GM12878 (cell line): ENCODE data around the gene PCDH15. TPM values are rescaled to one million over a fixed set of nuclear protein-coding genes. Genes with fewer than 3 reads are reported as not detected.

Experiments
- BRCA1 ChIP-seq: IDR thresholded peaks from 2 replicates; pipeline ENCODE4 v1.6.1; 2011; ENCODE audit warnings: low read depth, low read length, improper control_type of control experiment
- CBX3 ChIP-seq: fragments of 200-600 bp; sonication (generic); IDR thresholded peaks from 2 replicates; pipeline ENCODE4 v1.6.1; 2016; ENCODE audit warnings: low read depth, borderline replicate concordance
- CHD1 ChIP-seq: IDR thresholded peaks from 2 replicates; pipeline ENCODE4 v1.6.1; 2012; ENCODE audit warnings: low read depth, low read length, improper control_type of control experiment
- E2F8 ChIP-seq: fragments of 450-650 bp; IDR thresholded peaks from 2 replicates; pipeline ENCODE4 v1.6.1; 2018; ENCODE audit warnings: mild to moderate bottlenecking, low read depth, moderate library complexity; ENCODE audit not compliant: partially characterized antibody
- ETV6 ChIP-seq, 2 experiments: fragments of 450-650 bp in 1 of 2; IDR thresholded peaks in 1 of 2; conservative IDR thresholded peaks in 1 of 2; 2 replicates each; pipeline ENCODE4 v1.6.1; 2014; ENCODE audit warnings: antibody characterized with exemption in 1 of 2, borderline replicate concordance in 1 of 2, low read depth in 1 of 2, mild to moderate bottlenecking in 1 of 2, moderate library complexity in 1 of 2
- IRF4 ChIP-seq: IDR thresholded peaks from 2 replicates; pipeline ENCODE4 v1.6.1; 2011; ENCODE audit warnings: low read depth, low read length
- NR2F1 ChIP-seq: fragments of 450-650 bp; conservative IDR thresholded peaks from 2 replicates; pipeline ENCODE4 v1.6.1; 2017; ENCODE audit warnings: mild to moderate bottlenecking
- NRF1 ChIP-seq: conservative IDR thresholded peaks from 2 replicates; pipeline ENCODE4 v1.6.1; 2011; ENCODE audit warnings: mild to moderate bottlenecking, low read depth, low read length, improper control_type of control experiment
- TARDBP ChIP-seq: IDR thresholded peaks from 2 replicates; pipeline ENCODE4 v1.6.1; 2016; ENCODE audit warnings: borderline replicate concordance
- ZNF207 ChIP-seq: fragments of 450-650 bp; IDR thresholded peaks from 2 replicates; pipeline ENCODE4 v1.6.1; 2014; ENCODE audit warnings: antibody characterized with exemption, mild to moderate bottlenecking, borderline replicate concordance
- ZNF384 ChIP-seq: IDR thresholded peaks from 2 replicates; pipeline ENCODE4 v1.6.1; 2012; ENCODE audit warnings: low read depth, mild to moderate bottlenecking, low read length, improper control_type of control experiment, borderline replicate concordance
- ZNF622 ChIP-seq: fragments of 450-650 bp; IDR thresholded peaks from 2 replicates; pipeline ENCODE4 v1.6.1; 2017; ENCODE audit warnings: mild to moderate bottlenecking, inconsistent platforms
- polyA plus RNA-seq, 11 experiments: library from polyadenylated mRNA; depleted of rRNA in 4 of 11; unstranded in 6 of 11; stranded (reverse) in 5 of 11; fragments of >200 nt; fragmentation: Nextera tagmentation in 4 of 11; fragmentation: Illumina TruSeq in 1 of 11; extraction: Ambion mirVana in 4 of 11; extraction: Trizol in 1 of 11; gene quantifications; 1 replicate in 1 of 11; 2 replicates in 10 of 11; pipeline versions ENCODE4 v1.2.1 to v1.2.3, GENCODE V29; 2011 to 2016; ENCODE audit warnings: inconsistent platforms in 2 of 11, missing spikeins in 2 of 11, low read depth in 1 of 11
- total RNA-seq, 4 experiments: library from RNA; depleted of rRNA in 3 of 4; stranded (reverse); fragments of >200 nt in 3 of 4; fragmentation: Illumina TruSeq in 1 of 4; extraction: Trizol in 1 of 4; gene quantifications; 2 replicates each; pipeline versions ENCODE4 v1.2.1 to v1.2.3, GENCODE V29; 2013 to 2021
- TF ChIP-seq, protein P1 (sequence below): fragments of 450-650 bp; IDR thresholded peaks from 2 replicates; pipeline ENCODE4 v1.6.1; 2014; ENCODE audit warnings: mild to moderate bottlenecking

Gene PCDH15
- total and polyA plus RNA-seq, 10 of the 15 experiments (the other 5 are each of a cell fraction or from before 2014, with no cell fraction given), result 0.03 to 0.52 (median 0.07) TPM; not detected in 6

GRCh38 chr10:53983431-53983830 lies 817.6 kb downstream of the PCDH15 start (continued):
- TF ChIP-seq E2F8, result no peak
- no peak for TF ChIP-seq CHD1
- no peak for TF ChIP-seq ETV6 (conservative IDR thresholded peaks at IDR 0.05 in 1 of 2, IDR thresholded peaks at IDR 0.05 in 1 of 2; ENCODE audit: borderline replicate concordance in 1 of 2, low read depth in 1 of 2)
- TF ChIP-seq, protein P1, sequence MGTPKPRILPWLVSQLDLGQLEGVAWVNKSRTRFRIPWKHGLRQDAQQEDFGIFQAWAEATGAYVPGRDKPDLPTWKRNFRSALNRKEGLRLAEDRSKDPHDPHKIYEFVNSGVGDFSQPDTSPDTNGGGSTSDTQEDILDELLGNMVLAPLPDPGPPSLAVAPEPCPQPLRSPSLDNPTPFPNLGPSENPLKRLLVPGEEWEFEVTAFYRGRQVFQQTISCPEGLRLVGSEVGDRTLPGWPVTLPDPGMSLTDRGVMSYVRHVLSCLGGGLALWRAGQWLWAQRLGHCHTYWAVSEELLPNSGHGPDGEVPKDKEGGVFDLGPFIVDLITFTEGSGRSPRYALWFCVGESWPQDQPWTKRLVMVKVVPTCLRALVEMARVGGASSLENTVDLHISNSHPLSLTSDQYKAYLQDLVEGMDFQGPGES, result no peak
- TF ChIP-seq NRF1, result no peak
- TF ChIP-seq TARDBP, result no peak
- no peak for TF ChIP-seq IRF4
- TF ChIP-seq BRCA1, result no peak
- TF ChIP-seq CBX3, result no peak
- no peak for TF ChIP-seq NR2F1
- no peak for TF ChIP-seq ZNF207
- TF ChIP-seq ZNF384, result no peak
- TF ChIP-seq ZNF622, result no peak
